OCI-LY3 (cell line): ENCODE data around the gene RAB20.

Experiments used
- CTCF ChIP-seq: fragments of 200-600, 300-600 bp; sonication (generic); IDR thresholded peaks from 2 replicates; pipeline ENCODE4 v1.5.1; 2014; ENCODE audit warnings: antibody characterized with exemption, low read length, low read depth
- EZH2phosphoT487 ChIP-seq: fragments of 200-600 bp; shearing (Covaris generic); IDR thresholded peaks from 2 replicates; pipeline ENCODE4 v1.6.1; 2018; ENCODE audit warnings: antibody characterized with exemption, mixed run types, low read depth

- TF ChIP-seq CTCF (no peak), EZH2phosphoT487 (no peak)
Measured at GRCh38 chr13:110480161-110480560, 81.4 kb downstream of the RAB20 start.
